ENCODE measurements around the gene GHSR.
"Not testable (repeated sequence)": the region's sequence is repeated elsewhere in the genome, so short reads cannot be mapped to it uniquely, and the experiment has no call there.

Gene GHSR

GRCh38 chr3:172447611-172448579 is at the start of gene GHSR:
Gene GHSR (minus strand): TSS chr3:172448456. CDS start chr3:172448413, 43 bp downstream.
- no peak for DNase-seq

GRCh38 chr3:172490198-172490669 is 42.0 kb upstream of the GHSR start:
- DNase-seq: not testable (repeated sequence)

- DNase-seq: no peak
Measured at GRCh38 chr3:172478116-172478515, 29.9 kb upstream of the GHSR start.

GRCh38 chr3:172476347-172476746 is 28.1 kb upstream of the GHSR start:
- no peak for DNase-seq

GRCh38 chr3:172475703-172476102 is 27.4 kb upstream of the GHSR start:
- DNase-seq: no peak

GRCh38 chr3:172471903-172472302 is 23.6 kb upstream of the GHSR start:
- no peak for DNase-seq

GRCh38 chr3:172470588-172470987 is 22.3 kb upstream of the GHSR start:
- no peak for DNase-seq

- no peak for DNase-seq
Measured at GRCh38 chr3:172467170-172467824, 19.0 kb upstream of the GHSR start.

GRCh38 chr3:172466553-172467130 is 18.4 kb upstream of the GHSR start:
- DNase-seq: no peak

GRCh38 chr3:172465281-172465680 is 17.0 kb upstream of the GHSR start:
- DNase-seq: no peak

- DNase-seq: no peak
Measured at GRCh38 chr3:172464306-172464705, 16.1 kb upstream of the GHSR start.

- DNase-seq: no peak
Measured at GRCh38 chr3:172461530-172462138, 13.4 kb upstream of the GHSR start.

- no peak for DNase-seq
Measured at GRCh38 chr3:172456404-172456803, 8.1 kb upstream of the GHSR start.

- DNase-seq: no peak
Measured at GRCh38 chr3:172454180-172454579, 5.9 kb upstream of the GHSR start.

- no peak for DNase-seq
Measured at GRCh38 chr3:172449466-172450149, 1.4 kb upstream of the GHSR start.

GRCh38 chr3:172448661-172449465 is 607 bp upstream of the GHSR start:
- DNase-seq: no peak

GRCh38 chr3:172446198-172446597 is 2.1 kb downstream of the GHSR start:
- DNase-seq: no peak

- DNase-seq: no peak
Measured at GRCh38 chr3:172444821-172445220, 3.4 kb downstream of the GHSR start.

- no peak for DNase-seq
Measured at GRCh38 chr3:172442606-172443005, 5.7 kb downstream of the GHSR start.

GRCh38 chr3:172441581-172441980 is 6.7 kb downstream of the GHSR start:
- DNase-seq: no peak

- no peak for DNase-seq
Measured at GRCh38 chr3:172438186-172438585, 10.1 kb downstream of the GHSR start.

- no peak for DNase-seq
Measured at GRCh38 chr3:172437713-172438112, 10.5 kb downstream of the GHSR start.
